Right lobe of liver (tissue), 6 donors: ENCODE measurements around the gene RPE. TPM values are rescaled to one million over a fixed set of nuclear protein-coding genes. Genes with fewer than 3 reads are reported as not detected.

Experiments used
- ATAC-seq, 4 donors: fragments of 200-7000 bp; cut with Tn5 transposase; one replicate each; pipeline ENCODE4 v1.9.1; 2020; ENCODE audit warnings: mild to moderate bottlenecking in 4 of 4, moderate library complexity in 4 of 4
- DNase-seq, 3 donors: peaks; one replicate each; pipeline ENCODE4 v3.0.0-alpha.2; 2020
- H3K27ac ChIP-seq, 3 donors: fragments of 200-600 bp; one replicate each; pipeline ENCODE4 v1.8.0; 2022
- H3K27me3 ChIP-seq, 2 donors: fragments of 200-600 bp; one replicate each; pipeline ENCODE4 v1.8.0; 2022
- H3K36me3 ChIP-seq, 4 donors: fragments of 200-600 bp; sonication (generic) in 1 of 4; one replicate each; pipeline versions ENCODE4 v1.5.1 to v1.8.0; 2017 to 2022; ENCODE audit warnings: control low read depth in 1 of 4
- H3K4me1 ChIP-seq, 4 donors: fragments of 200-600 bp; sonication (generic) in 1 of 4; one replicate each; pipeline versions ENCODE4 v1.5.1 to v1.8.0; 2017 to 2022; ENCODE audit warnings: control low read depth in 1 of 4
- H3K4me3 ChIP-seq, 3 donors: fragments of 200-600 bp; one replicate each; pipeline ENCODE4 v1.8.0; 2022
- H3K9me3 ChIP-seq, 4 donors: fragments of 200-600 bp; sonication (generic) in 1 of 4; one replicate each; pipeline versions ENCODE4 v1.5.1 to v1.8.0; 2017 to 2022; ENCODE audit warnings: control low read depth in 1 of 4
- POLR2A ChIP-seq: fragments of 450-650 bp; IDR thresholded peaks from one replicate; pipeline ENCODE4 v1.6.1; 2017; ENCODE audit warnings: antibody characterized with exemption, mild to moderate bottlenecking
- WGBS: methylation state at CpG from one replicate; pipeline ENCODE4 v1.1.6; 2018; ENCODE audit warnings: low coverage, low lambda C conversion rate; ENCODE audit not compliant: insufficient coverage; ENCODE audit errors: missing lambda C conversion rate; 5-methylcytosine and 5-hydroxymethylcytosine counted together
- intact Hi-C, 2 donors: fragments of 100-400 bp; cut with DNase I; formaldehyde crosslinking; loops; one replicate each; pipeline versions ENCODE4 v1.11.2 to v1.14.1; 2022
- total RNA-seq, 6 experiments: library from RNA; depleted of rRNA in 2 of 6; stranded (reverse); fragments of >200 nt in 2 of 6; fragmentation: NEBNext Ultra II Directional in 3 of 6; extraction: Animal tissue kit (Norgen Biotek cat#: 25700) in 3 of 6; gene quantifications; one replicate each; pipeline versions ENCODE4 v1.1.0 to v1.2.4, GENCODE V29; 2016 to 2023
- TF ChIP-seq, protein P1 (sequence below), 4 donors: fragments of 200-600 bp in 3 of 4; fragments of 450-650 bp in 1 of 4; IDR thresholded peaks; one replicate each; pipeline versions ENCODE4 v1.5.1 to v1.8.0; 2016 to 2022; ENCODE audit warnings: antibody characterized with exemption in 4 of 4, mild to moderate bottlenecking in 2 of 4
- donor health status: DM: no; HTN: yes; CAD: no.
- donor health status: DM: no; HTN: no; CAD: no.
- donor health status: DM: no; HTN: no; CAD: no.
- donor health status: DM: no; HTN: yes; CAD: no.
- donor health status: DM: no; HTN: yes; CAD: no.

The RPE gene
- total RNA-seq, 6 experiments from 2014 or later, result 21.8 to 39.9 (median 25.3) TPM

DNA sequence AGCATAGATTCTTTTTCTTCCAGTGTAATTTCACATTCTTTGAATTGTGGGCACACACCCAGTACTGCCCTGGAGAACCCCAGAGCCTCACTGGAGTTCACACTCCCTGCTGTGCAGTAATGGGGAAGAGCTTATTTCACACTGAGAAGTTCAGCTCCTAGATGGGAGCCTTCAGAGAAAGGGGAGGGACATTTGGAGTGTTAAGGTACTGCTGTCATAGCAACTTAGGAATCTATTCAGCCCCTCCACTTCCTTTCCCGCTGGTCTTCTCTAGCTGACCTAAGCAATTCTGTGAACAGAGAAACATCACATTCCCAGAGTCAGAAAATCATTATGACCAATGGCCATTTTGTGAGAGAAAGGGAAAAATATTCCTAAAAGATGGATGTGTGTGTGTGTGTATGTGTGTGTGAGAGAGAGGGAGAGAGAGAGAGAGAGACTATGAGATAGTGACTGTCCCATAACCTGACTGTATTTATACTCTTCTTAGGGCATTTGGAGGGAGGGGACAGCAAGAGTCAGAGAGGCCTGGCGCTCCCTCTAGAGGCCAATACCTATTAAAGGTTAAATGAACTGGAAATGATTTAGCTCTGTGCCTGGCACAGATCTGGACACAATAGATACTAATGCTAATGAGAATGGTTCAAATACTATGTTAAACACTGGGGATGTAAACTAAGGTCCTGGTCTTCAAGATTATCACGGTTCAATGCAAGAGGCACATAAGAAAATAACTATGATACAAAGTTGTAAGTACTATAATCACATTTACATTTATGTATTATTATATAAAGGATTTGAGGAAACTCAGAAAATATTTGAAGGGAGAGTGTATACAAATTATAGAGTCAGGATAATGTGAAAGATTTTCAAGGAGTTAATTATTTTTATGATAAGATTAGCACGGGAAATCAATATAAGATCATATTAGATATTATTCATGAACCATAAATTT lies 41.5 kb upstream of the RPE start:
- WGBS, result 18% methylated on average over 4 of the region's 4 CpGs
- Histone ChIP-seq H3K4me1 (no peaks in the 10 kb centered on the region), H3K4me3 (no peak overlapping the region), H3K27me3 (no peaks in the 10 kb centered on the region), H3K9me3 (no peaks in the 10 kb centered on the region), H3K36me3 (no peaks in the 10 kb centered on the region), H3K27ac (no peak overlapping the region)
- intact Hi-C loops, result no loop called here
- TF ChIP-seq, protein P1, sequence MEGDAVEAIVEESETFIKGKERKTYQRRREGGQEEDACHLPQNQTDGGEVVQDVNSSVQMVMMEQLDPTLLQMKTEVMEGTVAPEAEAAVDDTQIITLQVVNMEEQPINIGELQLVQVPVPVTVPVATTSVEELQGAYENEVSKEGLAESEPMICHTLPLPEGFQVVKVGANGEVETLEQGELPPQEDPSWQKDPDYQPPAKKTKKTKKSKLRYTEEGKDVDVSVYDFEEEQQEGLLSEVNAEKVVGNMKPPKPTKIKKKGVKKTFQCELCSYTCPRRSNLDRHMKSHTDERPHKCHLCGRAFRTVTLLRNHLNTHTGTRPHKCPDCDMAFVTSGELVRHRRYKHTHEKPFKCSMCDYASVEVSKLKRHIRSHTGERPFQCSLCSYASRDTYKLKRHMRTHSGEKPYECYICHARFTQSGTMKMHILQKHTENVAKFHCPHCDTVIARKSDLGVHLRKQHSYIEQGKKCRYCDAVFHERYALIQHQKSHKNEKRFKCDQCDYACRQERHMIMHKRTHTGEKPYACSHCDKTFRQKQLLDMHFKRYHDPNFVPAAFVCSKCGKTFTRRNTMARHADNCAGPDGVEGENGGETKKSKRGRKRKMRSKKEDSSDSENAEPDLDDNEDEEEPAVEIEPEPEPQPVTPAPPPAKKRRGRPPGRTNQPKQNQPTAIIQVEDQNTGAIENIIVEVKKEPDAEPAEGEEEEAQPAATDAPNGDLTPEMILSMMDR (IDR thresholded peaks at IDR 0.05), result peak; percentile 53 to 78 (median 68)
- no peak for TF ChIP-seq POLR2A
- DNase-seq (peak in 2 of 3 donors; percentile 38 to 54), ATAC-seq (peak; percentile 95 to 97 (median 96))

DNA sequence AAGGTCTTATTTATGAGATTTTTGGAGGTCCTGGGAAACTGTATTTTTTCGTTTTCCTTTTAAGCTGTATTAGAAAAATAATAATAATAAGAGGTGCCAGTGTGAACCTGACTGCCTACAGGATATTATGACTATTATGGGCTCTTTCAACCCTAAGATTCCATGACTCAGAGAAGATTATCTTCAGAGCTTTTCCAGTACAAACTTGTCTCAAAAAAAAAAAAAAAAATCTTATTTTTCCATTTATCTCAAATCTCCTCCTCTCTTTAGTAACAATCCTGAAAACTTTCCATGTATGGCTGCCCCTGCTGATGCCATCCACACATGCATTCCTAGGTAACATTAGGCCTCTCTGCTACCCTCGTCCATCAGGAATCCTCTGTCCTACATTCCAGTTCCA lies 36.7 kb upstream of the RPE start:
- ATAC-seq, result no peak
- Histone ChIP-seq H3K9me3 (no peaks in the 10 kb centered on the region), H3K27ac (no peak overlapping the region), H3K36me3 (no peaks in the 10 kb centered on the region), H3K27me3 (no peaks in the 10 kb centered on the region), H3K4me1 (peaks cover 0 to 6% (median 0%) of the 10 kb centered on the region in 4 donors), H3K4me3 (no peak overlapping the region)
- no peak for DNase-seq
- 78% methylated on average over 2 of the region's 2 CpGs for WGBS
- TF ChIP-seq, protein P1 (IDR thresholded peaks at IDR 0.05), result no peak
- intact Hi-C loops, result no loop called here

DNA sequence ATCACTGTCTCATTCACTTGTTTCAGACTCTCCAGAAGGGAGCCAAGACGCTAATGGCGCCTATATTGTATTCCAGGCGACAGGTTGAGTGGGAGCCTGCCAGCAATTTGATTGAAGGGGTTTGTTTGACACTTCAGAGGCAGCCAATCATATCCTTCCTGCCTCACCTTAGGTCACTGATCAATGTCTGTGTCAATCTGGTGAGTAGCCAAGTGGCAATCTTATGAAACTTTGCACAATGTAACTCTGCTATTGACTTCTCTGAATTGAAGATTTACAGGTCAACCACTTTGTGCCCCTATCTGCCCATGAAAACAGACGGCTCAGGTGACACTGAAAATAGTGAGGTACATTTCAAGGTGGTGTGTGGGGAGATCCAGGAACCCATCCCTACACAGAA lies 32.7 kb upstream of the RPE start:
- WGBS, result 53% methylated on average over 4 of the region's 4 CpGs
- H3K27me3 ChIP-seq, result no peaks in the 10 kb centered on the region
- no peak for DNase-seq
- no peak overlapping the region for H3K27ac ChIP-seq
- TF ChIP-seq, protein P1 (IDR thresholded peaks at IDR 0.05), result no peak
- no peak for TF ChIP-seq POLR2A
- intact Hi-C loops, result no loop called here
- ATAC-seq, result peak; percentile 39 to 79 (median 60)
- no peaks in the 10 kb centered on the region for H3K9me3 ChIP-seq
- no peaks in the 10 kb centered on the region for H3K36me3 ChIP-seq
- peaks cover 0 to 6% (median 0%) of the 10 kb centered on the region in 4 donors for H3K4me1 ChIP-seq
- H3K4me3 ChIP-seq, result no peak overlapping the region

DNA sequence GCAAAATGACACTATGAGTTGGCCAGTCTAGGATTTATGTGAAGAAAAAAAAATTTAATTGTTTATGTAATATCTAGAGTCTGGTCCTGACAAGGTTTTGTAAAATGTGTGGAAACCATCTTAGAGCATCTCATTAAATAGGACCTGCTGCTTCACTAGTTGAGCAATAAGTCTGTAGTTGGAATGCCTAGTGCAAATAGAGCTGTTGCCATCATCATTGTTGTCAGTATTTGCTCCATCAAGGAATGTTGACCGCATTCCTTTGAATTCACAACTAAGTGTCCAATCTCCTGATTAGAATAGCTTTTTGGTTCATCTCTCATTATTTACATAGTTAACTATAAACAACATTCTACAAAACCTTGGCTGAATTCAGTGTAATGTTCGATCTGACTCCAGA lies 32.2 kb upstream of the RPE start:
- peak in 2 of 4 donors; percentile 23 to 53 for ATAC-seq
- Histone ChIP-seq H3K4me3 (no peak overlapping the region), H3K27me3 (no peaks in the 10 kb centered on the region), H3K9me3 (no peaks in the 10 kb centered on the region), H3K36me3 (no peaks in the 10 kb centered on the region), H3K4me1 (peaks cover 0 to 6% (median 0%) of the 10 kb centered on the region in 4 donors), H3K27ac (no peak overlapping the region)
- intact Hi-C loops, result no loop called here
- DNase-seq, result no peak
- no peak for TF ChIP-seq POLR2A
- TF ChIP-seq, protein P1 (IDR thresholded peaks at IDR 0.05), result no peak
- 30% methylated on average over 2 of the region's 2 CpGs for WGBS
